Activated T-cell treated with anti-CD3 and anti-CD28 coated beads, Interleukin-2, amount 50 U/mL, for 24 hours (primary cell): ENCODE results near the gene SETD5.

Experiments
- DNase-seq: peaks from one replicate; pipeline ENCODE4 v3.0.0-alpha.2; 2020
- H3K27ac Mint-ChIP-seq: 2 replicates; pipeline ENCODE4 v1.8.0; 2020; ENCODE audit warnings: mild to moderate bottlenecking, mixed read lengths
- H3K27me3 Mint-ChIP-seq: 2 replicates; pipeline ENCODE4 v1.8.0; 2020; ENCODE audit warnings: mixed read lengths
- H3K36me3 Mint-ChIP-seq: 2 replicates; pipeline ENCODE4 v1.8.0; 2020; ENCODE audit warnings: low read depth, mixed read lengths
- H3K4me1 Mint-ChIP-seq: 2 replicates; pipeline ENCODE4 v1.8.0; 2020; ENCODE audit warnings: low read depth, mixed read lengths
- H3K4me3 Mint-ChIP-seq: 2 replicates; pipeline ENCODE4 v1.8.0; 2020; ENCODE audit warnings: mild to moderate bottlenecking, moderate library complexity, mixed read lengths
- H3K9me3 Mint-ChIP-seq: 2 replicates; pipeline ENCODE4 v1.8.0; 2020; ENCODE audit warnings: mixed read lengths

The SETD5 gene

DNA sequence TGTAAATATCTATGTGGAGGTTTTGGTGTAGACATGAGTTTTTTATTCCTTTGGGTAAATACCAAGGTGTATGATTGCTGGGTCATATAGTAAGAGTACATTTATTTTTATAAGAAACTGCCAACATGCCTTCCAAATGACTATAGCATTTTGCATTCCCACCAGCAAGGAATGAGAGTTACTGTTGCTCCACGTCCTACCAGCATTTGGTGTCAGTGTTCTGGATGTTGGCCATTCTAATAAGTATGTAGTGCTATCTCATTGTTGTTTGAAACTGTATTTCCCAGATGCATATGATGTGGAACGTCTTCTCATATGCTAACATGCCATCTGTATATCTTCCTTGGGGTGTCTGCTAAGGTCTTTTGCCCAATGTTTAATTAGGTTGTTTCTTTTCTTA is 117.5 kb downstream of the SETD5 start:
- Mint-ChIP-seq H3K9me3 (no peaks in the 10 kb centered on the region), H3K36me3 (no peaks in the 10 kb centered on the region), H3K4me1 (no peaks in the 10 kb centered on the region), H3K4me3 (no peak overlapping the region), H3K27ac (no peak overlapping the region), H3K27me3 (peaks cover 9% of the 10 kb centered on the region)
- no peak for DNase-seq

DNA sequence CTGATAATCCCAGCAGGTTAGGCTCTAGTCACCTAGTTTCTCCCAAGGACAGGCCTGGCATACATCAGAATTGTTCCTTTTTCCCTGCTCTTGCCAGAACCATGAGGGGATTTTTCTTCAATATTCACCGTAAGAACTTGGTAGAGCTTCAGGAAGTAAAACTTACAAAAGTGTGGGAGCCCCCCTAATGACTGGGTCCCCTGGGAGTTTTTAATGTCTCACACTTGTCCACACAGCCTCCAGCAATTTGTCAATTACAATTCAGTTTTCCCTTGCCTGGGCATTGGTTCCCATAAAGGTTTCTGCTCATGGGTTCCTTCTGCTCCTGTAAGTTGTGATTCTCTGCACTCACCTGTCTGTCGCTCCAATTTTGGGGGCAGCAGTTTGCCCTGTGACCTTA is 127.7 kb downstream of the SETD5 start:
- H3K4me3 Mint-ChIP-seq = no peak overlapping the region
- DNase-seq = no peak
- no peaks in the 10 kb centered on the region for H3K36me3 Mint-ChIP-seq
- no peak overlapping the region for H3K27ac Mint-ChIP-seq
- H3K9me3 Mint-ChIP-seq = no peaks in the 10 kb centered on the region
- H3K27me3 Mint-ChIP-seq = peaks cover 32% of the 10 kb centered on the region
- no peaks in the 10 kb centered on the region for H3K4me1 Mint-ChIP-seq
